Daoy (cell line): ENCODE data around the gene RINT1. TPM values are rescaled to one million over a fixed set of nuclear protein-coding genes. Genes with fewer than 3 reads are reported as not detected.

Source experiments
- DNase-seq: peaks from one replicate; pipeline ENCODE4 v3.0.0-alpha.2; 2015; ENCODE audit warnings: low read depth
- total RNA-seq: library from RNA; depleted of rRNA; stranded (reverse); fragments of >200 nt; shearing (Covaris generic); gene quantifications from 2 replicates; pipeline ENCODE4 v1.2.3, GENCODE V29; 2014

RINT1 gene
- total RNA-seq, 1 experiment from 2014 or later: 30.0 TPM

- DNase-seq: no peak
These were observed 884 bp downstream of the RINT1 start for GRCh38 chr7:105532709-105533460.

- no peak for DNase-seq
These were observed 6.3 kb downstream of the RINT1 start for GRCh38 chr7:105538339-105538738.

- no peak for DNase-seq
These were observed 27.9 kb downstream of the RINT1 start for GRCh38 chr7:105559926-105560325.

GRCh38 chr7:105565190-105565589 is 33.2 kb downstream of the RINT1 start:
- no peak for DNase-seq

- DNase-seq: no peak
These were observed 35.0 kb downstream of the RINT1 start for GRCh38 chr7:105567024-105567423.

- DNase-seq: no peak
These were observed 35.8 kb downstream of the RINT1 start for GRCh38 chr7:105567821-105568220.

- no peak for DNase-seq
These were observed 39.9 kb downstream of the RINT1 start for GRCh38 chr7:105571891-105572290.

- DNase-seq: no peak
These were observed 45.2 kb downstream of the RINT1 start for GRCh38 chr7:105577251-105577650.

- DNase-seq: no peak
These were observed 46.5 kb downstream of the RINT1 start for GRCh38 chr7:105578496-105578895.

- peak; percentile 94 for DNase-seq
These were observed 48.2 kb downstream of the RINT1 start for GRCh38 chr7:105580022-105580740.

- peak; percentile 63 for DNase-seq
These were observed 49.2 kb downstream of the RINT1 start, which contains the start of gene EFCAB10 for GRCh38 chr7:105581066-105581811. TSS of gene EFCAB10 (minus strand) at chr7:105581493. CDS start at chr7:105581463, 30 bp downstream.

- no peak for DNase-seq
These were observed 51.1 kb downstream of the RINT1 start for GRCh38 chr7:105583061-105583460.

- no peak for DNase-seq
These were observed 52.2 kb downstream of the RINT1 start for GRCh38 chr7:105584165-105584564.

GRCh38 chr7:105585850-105586500 is 54.0 kb downstream of the RINT1 start:
- DNase-seq: no peak

- DNase-seq: peak; percentile 44
These were observed 56.1 kb downstream of the RINT1 start for GRCh38 chr7:105587909-105588635.

GRCh38 chr7:105589356-105590077 is 57.5 kb downstream of the RINT1 start:
- peak; percentile 88 for DNase-seq

- DNase-seq: no peak
These were observed 58.8 kb downstream of the RINT1 start for GRCh38 chr7:105590793-105591192.

GRCh38 chr7:105591522-105591921 is 59.5 kb downstream of the RINT1 start:
- no peak for DNase-seq

GRCh38 chr7:105594034-105594433 is 62.0 kb downstream of the RINT1 start:
- DNase-seq: no peak

- no peak for DNase-seq
These were observed 64.9 kb downstream of the RINT1 start for GRCh38 chr7:105596866-105597265.
